ENCODE data around the gene PGAP1.

PGAP1 gene

DNA sequence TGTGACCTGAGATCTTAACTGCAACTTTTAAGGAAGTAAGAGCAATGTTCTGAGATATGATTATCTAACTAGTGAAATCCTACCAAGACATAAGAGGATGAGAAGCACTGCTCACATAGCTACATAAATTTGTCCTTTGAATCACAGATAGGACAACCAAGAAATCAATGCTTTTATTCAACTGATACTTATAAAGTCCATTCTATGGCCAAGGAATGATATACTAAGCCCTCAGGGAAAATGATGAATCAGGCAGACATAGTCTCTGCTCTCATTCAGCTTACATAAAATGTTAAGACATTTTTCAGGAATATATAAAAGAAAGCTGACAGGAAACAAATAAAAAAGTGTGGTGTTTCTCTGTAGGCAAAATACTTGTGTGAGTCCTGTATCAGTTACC lies 39.1 kb downstream of the PGAP1 start:
- DNase-seq (ENCODE audit: low spot score), result no peak

DNA sequence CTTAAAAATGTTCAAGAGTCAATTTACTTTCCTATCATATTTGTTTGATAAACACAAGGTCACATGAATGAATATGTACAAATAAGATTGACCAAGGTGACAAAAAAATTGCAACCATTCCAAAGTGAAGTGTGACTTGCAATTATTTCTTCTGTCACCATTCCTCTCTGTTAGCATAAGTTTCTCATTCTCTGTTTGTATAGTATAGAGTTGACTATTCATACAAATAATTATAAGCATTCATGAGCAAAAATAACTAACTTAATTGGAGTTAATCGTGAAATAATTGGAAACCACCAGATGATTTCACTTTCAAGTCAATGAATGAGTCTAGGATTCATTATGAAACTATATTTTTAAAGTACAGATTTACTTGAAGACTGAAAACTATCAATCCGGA lies 42.1 kb downstream of the PGAP1 start:
- DNase-seq (ENCODE audit: low spot score), result no peak

DNA sequence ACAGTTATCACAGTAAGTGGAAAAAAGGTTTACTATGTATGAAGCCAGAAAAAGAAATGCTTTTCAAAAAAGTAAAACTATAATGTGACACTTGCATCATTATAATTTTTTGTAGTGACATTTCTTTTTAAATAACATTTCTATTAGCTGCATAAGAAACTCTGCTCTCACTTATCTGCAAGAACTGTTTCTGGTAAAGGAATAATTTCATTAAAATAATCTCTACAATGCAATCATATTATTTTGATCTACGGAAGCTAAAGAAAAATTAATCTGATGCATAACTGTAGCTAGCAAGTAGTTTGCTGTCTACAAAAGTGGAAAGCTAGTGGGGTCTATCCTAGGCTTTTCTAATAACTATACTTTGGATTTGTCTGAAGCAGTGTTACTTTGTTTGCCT lies 50.1 kb downstream of the PGAP1 start:
- DNase-seq (ENCODE audit: low spot score), result no peak

DNA sequence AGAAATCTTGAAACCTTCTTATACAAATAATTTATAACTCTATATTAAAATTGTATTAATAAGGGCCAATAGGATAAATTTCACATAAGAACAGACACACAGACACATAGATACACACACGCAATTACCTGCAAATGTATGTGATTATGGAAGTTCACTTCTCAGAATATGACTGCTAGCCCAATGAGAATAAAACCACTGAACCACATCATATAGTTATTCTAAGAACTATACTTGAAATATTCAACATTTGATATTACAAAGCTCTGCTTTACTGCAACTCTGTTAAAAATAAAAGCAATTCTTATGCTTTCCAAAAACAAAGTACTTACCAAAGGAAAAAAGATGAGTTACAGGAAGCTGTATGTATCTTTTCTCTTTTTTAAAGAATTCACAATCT lies 51.1 kb downstream of the PGAP1 start:
- DNase-seq (ENCODE audit: low spot score), result no peak

DNA sequence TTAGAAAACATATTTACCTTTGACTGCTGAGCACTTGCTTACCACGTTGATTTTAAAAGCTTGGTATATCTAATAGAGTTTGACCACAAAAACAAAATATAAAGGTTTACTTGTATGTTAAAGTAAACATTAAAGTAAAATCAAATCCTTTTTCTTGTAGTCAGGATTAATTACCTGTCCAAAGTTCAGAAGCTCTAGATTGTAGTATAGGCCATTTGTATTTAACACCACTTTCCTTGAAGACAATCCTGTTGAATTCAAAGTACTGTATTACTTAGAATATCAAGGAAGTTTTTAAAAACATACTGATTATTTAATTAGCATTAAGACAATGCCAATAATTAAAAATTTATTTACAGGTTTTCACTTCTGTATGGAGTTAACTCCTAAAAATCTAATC lies 53.0 kb downstream of the PGAP1 start:
- DNase-seq (ENCODE audit: low spot score), result no peak

DNA sequence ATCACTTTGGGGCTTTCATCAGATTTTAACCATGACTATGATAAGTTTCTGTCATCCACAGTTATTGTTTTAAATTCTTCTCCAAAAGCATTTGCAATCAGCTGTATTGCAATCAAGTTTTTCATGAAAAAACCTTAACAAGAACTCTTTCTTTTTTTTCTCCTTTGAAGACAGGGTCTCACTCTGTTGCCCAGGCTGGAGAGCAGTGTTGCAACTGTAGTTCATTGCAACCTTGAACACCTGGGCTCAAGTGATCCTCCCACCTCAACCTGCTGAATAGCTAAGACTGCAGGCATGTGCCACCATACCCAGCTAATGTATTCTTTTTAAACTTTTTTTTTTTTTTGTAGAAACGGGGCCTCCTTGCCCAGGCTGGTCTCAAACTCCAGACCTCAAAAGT lies 71.9 kb downstream of the PGAP1 start:
- DNase-seq (ENCODE audit: low spot score), result no peak

DNA sequence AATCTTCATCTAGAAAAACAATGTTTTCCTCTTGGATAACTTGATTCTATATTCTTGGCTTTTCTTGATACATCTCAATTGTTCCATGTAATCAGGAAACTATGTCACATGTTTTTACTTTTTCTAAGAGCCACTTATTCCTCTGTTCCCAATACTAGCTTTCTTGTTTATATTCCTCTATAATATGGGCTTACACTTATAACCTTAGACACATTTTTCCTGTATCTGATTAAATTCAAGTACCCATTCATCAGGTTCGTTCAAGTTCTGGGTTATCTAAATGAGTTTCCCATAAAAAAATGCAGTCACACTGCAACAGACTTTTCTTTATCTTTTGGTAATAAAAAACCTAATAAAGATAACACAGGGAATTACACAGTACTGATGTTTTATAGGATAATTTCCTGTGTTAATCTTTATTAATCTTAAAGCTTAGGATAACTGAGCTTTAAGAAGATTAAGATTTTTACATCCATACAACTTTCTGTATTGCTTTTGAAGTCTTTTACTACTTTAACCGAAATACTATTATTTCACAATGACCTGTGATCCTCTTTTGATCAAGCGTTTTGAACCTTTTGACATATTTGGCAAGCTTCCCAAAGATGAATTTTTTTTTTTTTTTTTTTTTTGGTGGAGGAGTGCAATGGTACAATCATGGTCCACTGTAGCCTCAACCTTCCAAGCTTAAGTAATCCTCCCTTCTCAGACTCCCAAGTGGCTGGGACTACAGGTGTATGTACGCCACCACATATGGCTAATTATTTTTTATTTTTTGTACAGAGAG lies 73.0 kb downstream of the PGAP1 start:
- DNase-seq (ENCODE audit: low spot score), result no peak

DNA sequence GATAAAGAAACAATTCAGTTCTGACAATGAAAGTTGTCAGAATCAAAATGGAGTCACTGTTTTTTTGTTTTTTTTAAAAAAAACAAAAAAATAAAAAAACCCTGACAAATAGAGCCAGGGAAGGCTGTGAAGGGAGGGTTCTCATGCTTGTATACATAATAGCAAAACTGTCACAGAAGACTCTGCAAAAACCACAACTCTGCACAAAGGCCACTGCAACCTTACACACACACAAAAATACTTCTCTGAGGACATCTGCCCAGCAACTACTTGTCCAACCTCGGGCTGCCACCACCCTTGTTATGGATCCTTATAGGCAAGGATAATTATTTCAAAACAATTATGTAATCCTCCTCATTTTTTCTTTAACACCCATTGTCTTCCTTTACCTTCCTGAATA lies 75.4 kb downstream of the PGAP1 start:
- no peak for DNase-seq (ENCODE audit: low spot score)

DNA sequence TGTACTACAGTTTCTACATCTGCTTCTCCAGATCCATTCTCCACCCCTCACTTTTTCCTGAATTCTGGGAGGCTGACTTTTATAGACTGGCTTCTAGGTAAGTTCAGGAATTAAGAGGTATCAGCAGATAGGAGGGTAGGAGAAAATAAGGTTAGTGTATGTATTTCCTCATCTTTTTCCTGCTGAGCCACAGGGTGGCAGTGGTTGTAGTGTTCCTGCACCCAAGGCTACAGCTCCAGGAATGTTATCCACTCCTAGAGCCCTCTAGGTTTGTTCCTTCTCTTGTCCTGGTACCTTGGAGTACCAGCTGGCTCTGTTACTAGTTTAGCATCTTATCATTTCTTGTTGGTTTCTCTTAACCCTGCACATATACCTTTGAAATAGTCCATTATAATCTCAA lies 76.6 kb downstream of the PGAP1 start:
- no peak for DNase-seq (ENCODE audit: low spot score)

DNA sequence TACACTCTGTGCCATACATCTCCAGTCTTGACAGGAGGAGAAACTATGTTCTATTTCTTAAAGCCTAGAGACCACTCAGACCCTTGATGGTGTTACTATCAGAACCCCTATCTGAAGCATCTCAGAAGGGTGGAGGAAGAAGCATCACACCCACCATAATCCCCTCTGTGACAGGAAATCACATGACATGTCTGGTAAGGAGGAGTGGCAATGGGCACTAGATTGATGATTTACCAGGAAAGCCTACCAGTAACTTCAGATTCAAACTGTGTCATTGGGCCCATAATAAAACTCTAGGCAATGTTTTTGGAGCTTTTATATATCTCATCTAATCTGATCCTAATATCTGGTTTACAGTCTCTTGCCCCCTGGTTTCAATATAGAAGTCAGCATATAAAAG lies 80.2 kb downstream of the PGAP1 start:
- no peak for DNase-seq (ENCODE audit: low spot score)

DNA sequence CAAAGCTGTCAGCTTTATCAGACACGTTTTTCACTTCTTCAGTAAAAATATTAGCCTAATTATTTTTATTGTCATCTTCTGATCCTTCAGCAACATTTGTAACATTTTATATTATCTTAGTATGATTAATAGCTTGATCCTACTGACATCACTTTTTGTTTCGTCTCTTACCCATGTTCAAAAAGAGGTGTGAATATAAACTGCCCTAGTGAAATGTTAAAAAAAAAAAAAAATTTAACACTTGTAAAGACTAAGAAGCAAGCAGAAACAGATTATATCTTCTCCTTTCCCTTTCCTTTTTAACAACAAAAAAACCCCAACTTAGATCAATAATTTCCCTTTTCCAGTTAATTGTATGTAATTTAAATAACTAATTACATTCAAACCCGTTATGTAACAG lies 81.1 kb downstream of the PGAP1 start:
- DNase-seq (ENCODE audit: low spot score), result no peak

DNA sequence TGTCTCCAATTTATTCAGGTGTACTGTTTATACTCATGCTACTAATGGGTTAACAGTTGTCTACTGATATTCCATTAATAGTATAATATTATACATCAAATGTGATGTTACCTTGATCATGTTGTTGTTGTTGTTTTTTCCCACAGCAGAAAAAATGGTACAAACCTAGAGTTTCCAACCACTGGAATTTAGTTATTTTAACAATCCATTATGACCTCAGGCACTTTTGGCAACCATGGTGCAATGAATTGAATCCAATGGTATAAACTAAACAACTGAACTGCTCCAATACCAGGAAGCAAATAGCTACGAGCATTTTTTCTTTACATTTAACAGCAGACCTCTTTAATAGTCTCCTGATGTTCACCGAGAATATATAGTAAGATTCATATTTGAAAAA lies 86.3 kb downstream of the PGAP1 start:
- no peak for DNase-seq (ENCODE audit: low spot score)

DNA sequence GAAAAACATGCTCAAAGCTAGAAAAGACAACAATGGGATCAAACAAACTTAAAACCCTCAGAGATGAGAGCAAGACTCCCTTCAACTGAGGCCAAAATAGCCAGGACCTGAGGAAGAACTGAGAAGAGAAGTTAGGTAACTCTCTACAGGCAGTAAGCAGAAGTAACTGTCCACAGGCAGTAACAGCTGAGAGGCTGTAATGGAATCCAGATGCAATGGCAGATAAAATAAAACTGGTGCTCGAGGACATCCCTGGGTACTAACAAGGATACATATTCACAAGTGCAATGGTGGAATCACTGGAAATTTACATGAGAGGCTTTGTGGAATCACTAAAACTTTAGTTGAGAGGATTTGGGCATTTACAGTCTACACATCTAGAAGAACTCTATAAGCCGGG lies 86.9 kb downstream of the PGAP1 start:
- no peak for DNase-seq (ENCODE audit: low spot score)

DNA sequence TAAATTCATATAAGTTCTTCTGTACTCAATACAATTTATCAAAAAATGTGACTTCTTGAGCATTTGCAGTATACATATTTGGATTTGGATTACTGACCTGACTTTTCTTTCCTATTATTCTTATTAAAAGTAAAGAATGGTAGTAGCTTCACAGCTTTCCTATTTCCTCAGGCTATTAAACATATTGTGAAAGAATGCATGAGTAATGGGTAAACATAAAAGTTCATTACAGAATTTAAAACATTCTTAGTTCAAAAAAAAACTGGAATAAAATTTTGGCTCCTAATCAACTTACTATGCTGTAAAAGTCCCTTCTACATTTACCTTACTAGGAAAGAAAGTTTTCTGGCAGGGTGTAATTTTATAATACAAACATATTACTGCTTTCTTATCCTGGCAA lies 90.1 kb downstream of the PGAP1 start:
- no peak for DNase-seq (ENCODE audit: low spot score)

DNA sequence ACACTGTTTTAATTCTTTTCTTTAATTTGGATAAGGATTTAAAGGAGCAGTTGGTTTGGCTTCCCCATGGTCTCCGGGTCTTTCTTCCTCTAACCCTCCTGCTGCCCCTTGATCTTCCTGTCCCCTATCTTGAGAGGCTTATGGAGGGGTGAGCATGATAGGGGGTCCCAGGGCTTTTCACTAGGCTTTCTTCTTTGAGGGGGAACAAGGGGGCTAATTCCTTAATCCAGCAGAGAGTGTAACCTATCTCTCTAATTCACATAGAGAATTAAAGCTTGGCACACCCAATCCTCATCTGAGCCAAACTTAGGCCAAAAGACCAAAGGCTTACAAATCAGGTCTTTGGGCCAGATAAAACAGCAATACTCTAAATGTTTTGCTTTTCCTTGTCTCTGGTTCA lies 95.8 kb downstream of the PGAP1 start:
- no peak for DNase-seq (ENCODE audit: low spot score)

DNA sequence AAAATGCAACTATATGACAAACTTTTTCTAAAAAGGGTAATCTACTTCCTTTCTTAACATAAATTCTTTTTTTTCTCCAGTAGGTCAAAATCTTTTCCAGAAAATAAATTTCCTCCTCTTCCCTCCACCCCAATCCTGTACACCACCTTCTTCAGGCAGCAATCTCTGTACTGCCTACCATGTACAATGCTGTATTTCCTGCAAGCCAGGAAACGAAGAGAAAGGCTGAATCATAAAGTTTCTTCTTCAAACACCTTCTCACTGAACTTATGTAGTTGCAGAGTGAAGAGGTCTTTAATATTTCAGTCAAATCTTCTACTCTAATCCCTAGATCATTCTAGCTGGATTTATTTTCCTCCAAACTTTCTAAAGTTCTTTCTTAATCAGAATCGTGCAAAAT lies 99.2 kb downstream of the PGAP1 start:
- no peak for DNase-seq (ENCODE audit: low spot score)

DNA sequence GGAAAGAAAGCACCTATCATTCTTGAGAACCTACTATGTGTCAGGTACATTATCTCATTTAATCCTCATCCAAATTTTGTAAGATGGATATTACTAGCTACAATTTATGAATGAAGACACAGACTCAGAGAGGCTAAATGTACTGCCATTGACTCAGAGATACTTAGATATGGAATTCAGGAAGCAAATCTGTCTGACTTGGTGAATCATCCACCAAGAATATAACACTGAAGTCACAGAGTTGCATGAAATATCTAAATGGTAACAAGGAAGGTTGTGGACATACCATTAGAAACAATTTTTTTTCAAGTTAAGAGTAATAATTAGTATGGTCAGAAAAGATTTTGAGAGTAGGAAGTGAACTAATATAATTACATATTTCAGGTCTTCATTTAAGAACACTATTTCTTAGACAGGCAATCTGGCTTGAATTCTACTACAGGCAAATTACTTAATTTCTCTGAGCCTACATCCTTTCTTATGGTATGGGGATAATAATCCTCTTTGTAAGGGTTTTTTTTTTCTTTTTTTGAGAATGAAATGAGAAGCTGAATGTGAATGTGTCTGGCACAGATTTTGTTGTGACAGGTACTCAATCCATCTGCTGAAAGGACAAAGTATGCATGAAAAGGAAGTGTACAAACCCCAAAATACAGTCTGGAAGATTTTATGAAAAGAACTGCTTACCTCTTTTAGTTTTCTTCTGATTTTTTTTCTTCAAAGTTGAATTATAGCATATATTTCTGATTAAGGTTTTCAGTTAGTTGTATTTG lies 102.6 kb downstream of the PGAP1 start:
- no peak for DNase-seq (ENCODE audit: low spot score)

DNA sequence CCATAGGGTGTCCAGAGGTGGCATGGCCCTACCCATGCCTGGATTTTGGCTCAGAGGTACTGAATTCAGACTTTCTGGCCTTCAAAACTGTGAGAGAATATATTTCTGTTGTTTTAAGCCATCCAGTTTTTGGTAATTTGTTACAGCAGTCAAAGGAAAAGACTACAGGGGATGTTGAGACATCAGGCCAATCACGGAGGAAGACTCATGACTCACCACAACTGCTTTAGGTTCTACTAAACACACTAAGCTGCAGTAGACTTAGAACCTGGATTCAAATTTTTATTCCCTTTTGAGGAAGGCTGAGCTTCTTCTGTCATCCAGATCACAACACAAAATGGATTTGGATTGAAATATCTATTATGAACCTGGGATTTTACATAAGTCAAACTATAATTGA lies 105.3 kb downstream of the PGAP1 start:
- no peak for DNase-seq (ENCODE audit: low spot score)

DNA sequence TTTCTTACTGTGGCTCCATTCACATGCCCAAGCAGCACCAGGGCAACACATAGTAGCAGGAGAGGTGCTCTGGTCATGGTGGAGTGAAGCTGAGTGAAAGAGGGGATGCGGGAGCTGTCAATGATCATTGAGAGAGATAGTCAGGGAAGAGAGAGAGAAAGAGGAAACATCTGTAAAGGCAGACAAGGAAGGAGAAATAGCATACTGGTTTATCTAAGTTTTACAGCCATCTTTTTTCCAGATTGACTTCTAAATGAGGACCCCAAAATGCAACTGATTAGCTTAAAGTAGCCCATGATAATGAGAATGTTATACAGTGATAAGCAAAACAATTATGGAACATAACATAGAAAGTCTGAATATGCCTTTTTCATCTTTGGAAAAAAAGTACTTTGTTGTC lies 117.2 kb downstream of the PGAP1 start, which contains the start of gene C2orf66:
TSS of gene C2orf66 (minus strand) at position 96 of the 400 bp plus-strand sequence. CDS start at position 77, 19 bp downstream.
- no peak for DNase-seq (ENCODE audit: low spot score)

DNA sequence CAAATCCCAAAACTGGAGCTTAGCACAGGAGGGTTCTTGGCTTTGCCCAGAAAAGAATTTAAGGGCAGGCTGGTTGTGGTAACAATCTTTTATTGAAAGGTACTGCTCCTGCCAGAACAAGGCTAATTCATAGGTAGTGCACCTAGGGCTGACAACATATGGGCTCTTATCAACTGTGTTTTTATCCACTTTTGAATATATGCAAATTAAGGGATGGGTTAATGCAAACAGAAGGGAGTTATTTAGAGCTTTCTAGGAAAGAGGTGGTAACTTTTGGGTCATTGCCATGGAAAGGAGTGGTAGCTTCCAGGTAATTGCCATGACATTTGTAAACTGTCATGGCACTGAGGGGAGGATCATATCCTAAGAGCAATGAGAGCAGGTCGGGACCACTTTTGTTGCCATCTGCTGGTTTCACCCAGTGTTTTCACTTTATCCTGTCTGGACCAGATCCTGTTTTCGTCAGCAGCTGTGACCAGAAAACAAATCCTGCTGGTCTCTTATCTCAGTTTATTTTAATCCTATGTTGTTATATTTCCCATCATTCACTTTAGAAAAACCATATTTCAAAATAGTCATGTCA lies 118.3 kb downstream of the PGAP1 start:
- no peak for DNase-seq (ENCODE audit: low spot score)

DNA sequence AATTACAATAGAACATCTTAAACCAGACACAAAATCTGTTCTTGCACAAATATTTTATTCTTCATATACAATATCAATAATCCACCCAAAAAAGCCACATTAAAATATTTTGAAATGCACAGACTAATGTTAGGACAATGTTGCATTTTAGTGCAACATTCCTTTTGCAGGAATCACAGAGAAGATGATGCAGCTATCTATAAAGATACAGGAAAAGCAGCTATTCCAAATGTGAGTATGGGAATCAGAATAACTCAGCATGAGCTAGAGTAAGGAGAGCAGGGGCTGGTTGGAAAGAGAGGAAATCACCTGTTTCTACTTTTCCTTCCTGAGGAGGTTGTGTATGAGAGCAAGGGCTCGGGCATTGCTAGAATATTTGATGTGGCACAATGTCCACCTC lies 122.1 kb downstream of the PGAP1 start:
- DNase-seq (ENCODE audit: low spot score), result no peak

DNA sequence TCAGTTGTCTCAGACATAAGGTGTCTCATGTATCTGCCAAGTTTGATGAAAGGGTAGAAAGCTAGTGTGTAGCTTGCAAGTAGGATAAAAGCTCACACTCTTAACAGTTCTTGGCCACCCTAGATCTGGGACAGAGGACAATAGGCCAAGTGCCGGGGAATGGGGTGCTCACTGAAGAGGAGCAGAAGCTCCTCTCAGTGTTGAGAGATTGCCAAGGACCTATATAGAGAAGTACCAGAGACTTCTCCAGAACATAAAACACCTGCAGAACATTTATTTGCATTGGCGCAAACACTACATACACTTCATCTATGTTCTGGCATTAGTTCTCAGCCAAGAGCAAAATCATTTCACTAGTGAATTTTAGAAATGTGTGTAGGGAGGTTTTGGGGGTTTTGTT lies 124.1 kb downstream of the PGAP1 start:
- no peak for DNase-seq (ENCODE audit: low spot score)

DNA sequence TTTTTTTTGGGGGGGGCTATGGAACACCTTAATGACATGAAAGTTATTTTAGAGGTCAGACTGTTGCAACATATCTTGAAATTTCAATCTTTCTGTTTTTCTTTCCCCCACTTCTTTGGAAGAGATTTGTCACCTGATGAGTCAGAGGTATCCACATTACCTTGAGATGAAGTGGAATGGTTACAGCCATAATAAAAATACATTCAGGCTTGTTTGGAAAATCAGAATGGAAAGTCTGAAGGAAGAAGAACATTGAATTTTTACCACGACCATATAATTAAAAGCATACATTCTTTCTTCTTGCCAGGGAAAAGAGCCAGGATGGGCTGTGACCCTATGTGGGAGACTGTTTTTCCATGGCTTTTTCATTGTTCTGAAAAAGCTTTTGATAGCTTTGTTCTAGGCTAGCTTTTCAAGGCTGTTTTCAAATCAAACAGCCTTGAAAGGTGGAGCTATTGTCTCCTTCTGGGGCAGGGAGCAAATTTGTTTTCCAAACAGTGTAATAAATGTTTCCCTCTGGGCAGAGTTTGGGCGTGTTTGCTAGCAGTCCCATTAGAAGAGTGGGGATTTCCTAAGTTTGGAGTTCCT lies 124.7 kb downstream of the PGAP1 start:
- DNase-seq (ENCODE audit: low spot score), result no peak
